ENCODE measurements around the gene CCL3. TPM values are rescaled to one million over a fixed set of nuclear protein-coding genes. Genes with fewer than 3 reads are reported as not detected.

The CCL3 gene
- total and polyA plus RNA-seq, 9 donors, result 0.57 to 9.3 (median 3.3) TPM

DNA sequence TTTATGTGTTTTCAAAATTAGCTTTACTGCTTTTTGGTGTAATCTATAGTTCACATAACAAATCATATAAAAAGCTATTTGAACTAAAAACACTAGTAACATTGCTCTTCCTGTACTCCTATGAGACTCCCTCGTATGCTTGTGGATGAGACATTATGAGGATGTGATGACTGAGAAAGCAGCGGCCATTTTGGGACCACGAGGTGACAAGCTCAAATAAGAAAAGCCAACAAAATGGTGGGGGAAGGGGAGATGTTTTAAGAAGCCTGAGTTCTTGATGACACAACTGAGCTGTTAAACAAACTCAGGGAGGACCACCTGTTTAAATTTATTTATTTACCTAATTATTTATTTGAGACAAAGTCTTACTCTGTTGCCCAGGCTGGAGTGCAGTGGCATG, 21.4 kb downstream of the CCL3 start:
- Histone ChIP-seq H3K9me3 (no peaks in the 10 kb centered on the region), H3K27ac (no peak overlapping the region), H3K36me3 (no peaks in the 10 kb centered on the region), H3K4me1 (ENCODE audit: insufficient read depth) (no peaks in the 10 kb centered on the region), H3K4me3 (no peak overlapping the region), H3K27me3 (no peaks in the 10 kb centered on the region)
- intact Hi-C loops (cut with DNase I), result loop anchor here in 1 of 4 donors (10.0 kb wide), 1 partner anchor 76 kb away; no protein-coding TSS in a partner anchor
- no peak for TF ChIP-seq POLR2A (IDR thresholded peaks at IDR 0.05)
- TF ChIP-seq EP300 (IDR thresholded peaks at IDR 0.05), result no peak
- TF ChIP-seq, protein P1, sequence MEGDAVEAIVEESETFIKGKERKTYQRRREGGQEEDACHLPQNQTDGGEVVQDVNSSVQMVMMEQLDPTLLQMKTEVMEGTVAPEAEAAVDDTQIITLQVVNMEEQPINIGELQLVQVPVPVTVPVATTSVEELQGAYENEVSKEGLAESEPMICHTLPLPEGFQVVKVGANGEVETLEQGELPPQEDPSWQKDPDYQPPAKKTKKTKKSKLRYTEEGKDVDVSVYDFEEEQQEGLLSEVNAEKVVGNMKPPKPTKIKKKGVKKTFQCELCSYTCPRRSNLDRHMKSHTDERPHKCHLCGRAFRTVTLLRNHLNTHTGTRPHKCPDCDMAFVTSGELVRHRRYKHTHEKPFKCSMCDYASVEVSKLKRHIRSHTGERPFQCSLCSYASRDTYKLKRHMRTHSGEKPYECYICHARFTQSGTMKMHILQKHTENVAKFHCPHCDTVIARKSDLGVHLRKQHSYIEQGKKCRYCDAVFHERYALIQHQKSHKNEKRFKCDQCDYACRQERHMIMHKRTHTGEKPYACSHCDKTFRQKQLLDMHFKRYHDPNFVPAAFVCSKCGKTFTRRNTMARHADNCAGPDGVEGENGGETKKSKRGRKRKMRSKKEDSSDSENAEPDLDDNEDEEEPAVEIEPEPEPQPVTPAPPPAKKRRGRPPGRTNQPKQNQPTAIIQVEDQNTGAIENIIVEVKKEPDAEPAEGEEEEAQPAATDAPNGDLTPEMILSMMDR (IDR thresholded peaks at IDR 0.05), result no peak
- 64 to 82% (median 76%) methylated on average over 3 of the region's 3 CpGs for WGBS, 3 donors
- no peak for DNase-seq

DNA sequence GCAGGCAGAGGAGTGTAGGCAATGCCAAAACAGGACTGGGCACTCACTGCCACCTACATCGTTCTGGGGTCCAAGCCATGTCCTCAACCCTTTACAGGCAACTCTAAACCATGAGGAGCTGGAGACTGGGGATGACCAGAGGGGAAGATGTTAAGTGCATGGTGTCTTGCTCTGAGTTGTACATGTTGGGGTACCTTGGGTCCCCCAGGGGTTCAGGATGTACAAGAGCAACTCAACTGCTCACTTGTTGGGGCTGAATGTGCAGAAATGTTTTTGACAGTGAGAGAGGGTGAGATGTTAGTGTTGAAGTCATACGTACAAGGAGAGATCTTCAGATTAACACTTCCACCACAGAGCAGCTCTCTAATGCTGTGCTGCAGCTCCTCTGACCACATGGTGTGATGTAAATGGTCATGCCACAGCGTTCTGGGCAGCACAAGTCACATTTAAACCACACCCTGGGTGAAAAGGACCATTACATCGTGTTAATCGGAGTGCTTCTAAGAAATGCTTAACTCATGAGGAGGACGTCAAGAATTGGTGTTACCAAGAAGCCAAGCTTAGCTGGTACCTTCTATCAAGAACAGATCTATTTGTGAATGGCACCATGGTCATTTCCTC, 23.5 kb downstream of the CCL3 start:
- no peaks in the 10 kb centered on the region for H3K36me3 ChIP-seq
- no peak overlapping the region for H3K27ac ChIP-seq
- H3K4me3 ChIP-seq, result no peak overlapping the region
- H3K4me1 ChIP-seq (ENCODE audit: insufficient read depth), result no peaks in the 10 kb centered on the region
- WGBS, 3 donors, result 79 to 87% (median 79%) methylated on average over 6 of the region's 6 CpGs
- intact Hi-C loops (cut with DNase I), result loop anchor here in 1 of 4 donors (10.0 kb wide), 1 partner anchor 78 kb away; no protein-coding TSS in a partner anchor
- TF ChIP-seq, protein P1 (IDR thresholded peaks at IDR 0.05), result no peak
- TF ChIP-seq POLR2A (IDR thresholded peaks at IDR 0.05) (no peak), EP300 (IDR thresholded peaks at IDR 0.05) (no peak)
- DNase-seq, result no peak
- no peaks in the 10 kb centered on the region for H3K27me3 ChIP-seq
- no peaks in the 10 kb centered on the region for H3K9me3 ChIP-seq

DNA sequence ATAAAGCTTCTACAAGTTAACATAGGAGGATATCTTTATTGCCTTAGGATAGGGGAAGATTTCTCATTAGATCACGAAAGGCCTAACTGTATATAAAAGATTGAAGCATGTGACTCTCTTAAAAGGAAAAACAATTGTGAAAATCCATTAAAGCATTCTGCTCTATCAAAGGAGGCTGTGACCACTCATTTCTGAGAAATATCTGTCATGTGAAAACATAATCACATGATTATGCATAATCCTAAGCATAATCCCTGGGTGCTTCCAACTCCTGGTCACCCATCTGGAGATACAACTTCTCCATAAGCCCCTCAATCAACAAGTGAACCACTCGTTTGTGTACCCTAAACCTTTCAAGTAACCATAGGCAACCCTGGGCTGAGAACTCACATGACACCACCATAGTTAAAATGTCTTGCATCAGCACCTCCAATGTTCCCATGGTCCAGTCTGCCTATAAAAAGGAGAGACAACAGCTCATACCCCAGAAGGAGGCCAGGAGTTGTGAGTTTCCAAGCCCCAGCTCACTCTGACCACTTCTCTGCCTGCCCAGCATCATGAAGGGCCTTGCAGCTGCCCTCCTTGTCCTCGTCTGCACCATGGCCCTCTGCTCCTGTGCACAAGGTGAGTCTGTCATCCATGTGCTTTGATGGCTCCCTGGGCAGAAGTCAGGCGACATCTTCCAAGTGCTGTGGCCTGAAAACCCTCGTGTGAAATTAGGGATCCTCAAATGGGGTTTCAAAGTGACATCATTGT, 26.0 kb downstream of the CCL3 start, which contains the start of gene CCL18:
TSS of gene CCL18 (plus strand) at position 487 of the 756 bp plus-strand sequence. CDS start at position 558, 71 bp downstream.
- WGBS, 3 donors, result 58 to 74% (median 62%) methylated on average over 5 of the region's 5 CpGs
- no peak for TF ChIP-seq EP300 (IDR thresholded peaks at IDR 0.05)
- TF ChIP-seq, protein P1 (IDR thresholded peaks at IDR 0.05), result no peak
- TF ChIP-seq POLR2A (IDR thresholded peaks at IDR 0.05), result no peak
- Histone ChIP-seq H3K9me3 (no peaks in the 10 kb centered on the region), H3K4me1 (ENCODE audit: insufficient read depth) (no peaks in the 10 kb centered on the region), H3K27me3 (no peaks in the 10 kb centered on the region), H3K36me3 (no peaks in the 10 kb centered on the region), H3K27ac (no peak within 1 kb of the TSS), H3K4me3 (no peak within 1 kb of the TSS)
- DNase-seq, result no peak
- intact Hi-C loops (cut with DNase I), result loop anchor here in 1 of 4 donors (10.0 kb wide), 1 partner anchor 81 kb away; no protein-coding TSS in a partner anchor

DNA sequence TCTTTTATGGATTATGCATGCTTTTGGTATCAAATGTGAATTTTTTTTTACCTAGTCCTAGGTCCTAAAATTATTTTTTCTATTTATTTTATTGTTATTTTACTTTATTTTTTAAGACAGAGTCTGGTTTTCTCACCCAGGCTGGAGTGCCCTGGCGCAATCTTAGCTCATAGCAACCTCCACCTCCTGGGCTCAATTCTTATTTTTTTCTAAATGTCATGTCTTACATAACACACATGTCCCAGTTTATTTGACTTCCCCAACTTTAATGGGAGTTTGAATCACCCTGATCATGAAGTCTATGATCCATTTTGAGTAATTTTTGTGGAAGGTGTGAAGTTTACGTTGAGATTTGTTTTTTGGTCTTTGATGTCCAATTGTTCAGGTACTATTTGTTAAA, 29.1 kb downstream of the CCL3 start:
- no peaks in the 10 kb centered on the region for H3K36me3 ChIP-seq
- H3K27me3 ChIP-seq, result no peaks in the 10 kb centered on the region
- H3K4me1 ChIP-seq (ENCODE audit: insufficient read depth), result no peaks in the 10 kb centered on the region
- TF ChIP-seq EP300 (IDR thresholded peaks at IDR 0.05) (no peak), POLR2A (IDR thresholded peaks at IDR 0.05) (no peak)
- TF ChIP-seq, protein P1 (IDR thresholded peaks at IDR 0.05), result no peak
- H3K9me3 ChIP-seq, result no peaks in the 10 kb centered on the region
- intact Hi-C loops (cut with DNase I), result loop anchor here in 1 of 4 donors (10.0 kb wide), 1 partner anchor 84 kb away; no protein-coding TSS in a partner anchor
- DNase-seq, result no peak
- no peak overlapping the region for H3K4me3 ChIP-seq
- no peak overlapping the region for H3K27ac ChIP-seq
- 62 to 90% (median 86%) methylated on average over 2 of the region's 2 CpGs for WGBS, 3 donors

All from ovary (tissue), 9 donors.